ENCODE measurements around the gene KANSL1.

KANSL1 gene

GRCh38 chr17:45992904-45993303, 200.3 kb downstream of the KANSL1 start:
- Histone ChIP-seq H3K27me3 (replicated peaks; ENCODE audit: control insufficient read depth, insufficient read depth, low read length, poor library complexity, severe bottlenecking) (no peaks in the 10 kb centered on the region), H3K9me3 (ENCODE audit: control insufficient read depth, low read length) (no peaks in the 10 kb centered on the region), H3K4me1 (ENCODE audit: control insufficient read depth, insufficient read depth, low read length, poor library complexity, severe bottlenecking) (no peaks in the 10 kb centered on the region), H3K27ac (ENCODE audit: insufficient read depth, low read length, poor library complexity, severe bottlenecking) (no peak overlapping the region), H3K36me3 (ENCODE audit: control insufficient read depth, insufficient read depth, low read length) (no peaks in the 10 kb centered on the region), H3K4me3 (ENCODE audit: insufficient read depth, low read depth, low read length, poor library complexity, severe bottlenecking) (no peak overlapping the region)
- no peak for DNase-seq

- H3K4me3 ChIP-seq (ENCODE audit: insufficient read depth, low read depth, low read length, poor library complexity, severe bottlenecking) = no peak overlapping the region
- no peak for DNase-seq
- H3K4me1 ChIP-seq (ENCODE audit: control insufficient read depth, insufficient read depth, low read length, poor library complexity, severe bottlenecking) = no peaks in the 10 kb centered on the region
- H3K9me3 ChIP-seq (ENCODE audit: control insufficient read depth, low read length) = no peaks in the 10 kb centered on the region
- H3K36me3 ChIP-seq (ENCODE audit: control insufficient read depth, insufficient read depth, low read length) = no peaks in the 10 kb centered on the region
- H3K27ac ChIP-seq (ENCODE audit: insufficient read depth, low read length, poor library complexity, severe bottlenecking) = no peak overlapping the region
- H3K27me3 ChIP-seq (replicated peaks; ENCODE audit: control insufficient read depth, insufficient read depth, low read length, poor library complexity, severe bottlenecking) = no peaks in the 10 kb centered on the region
Measured at GRCh38 chr17:45992175-45992574, 201.1 kb downstream of the KANSL1 start.

- H3K4me3 ChIP-seq (ENCODE audit: insufficient read depth, low read depth, low read length, poor library complexity, severe bottlenecking) = no peak overlapping the region
- H3K4me1 ChIP-seq (ENCODE audit: control insufficient read depth, insufficient read depth, low read length, poor library complexity, severe bottlenecking) = no peaks in the 10 kb centered on the region
- no peaks in the 10 kb centered on the region for H3K27me3 ChIP-seq (replicated peaks; ENCODE audit: control insufficient read depth, insufficient read depth, low read length, poor library complexity, severe bottlenecking)
- H3K9me3 ChIP-seq (ENCODE audit: control insufficient read depth, low read length) = no peaks in the 10 kb centered on the region
- no peaks in the 10 kb centered on the region for H3K36me3 ChIP-seq (ENCODE audit: control insufficient read depth, insufficient read depth, low read length)
- DNase-seq = no peak
- H3K27ac ChIP-seq (ENCODE audit: insufficient read depth, low read length, poor library complexity, severe bottlenecking) = no peak overlapping the region
Measured at GRCh38 chr17:45991341-45991740, 201.9 kb downstream of the KANSL1 start.

- no peak for DNase-seq
Measured at GRCh38 chr17:45990886-45991285, 202.3 kb downstream of the KANSL1 start.

GRCh38 chr17:45989759-45990158, 203.5 kb downstream of the KANSL1 start:
- no peak overlapping the region for H3K27ac ChIP-seq (ENCODE audit: insufficient read depth, low read length, poor library complexity, severe bottlenecking)
- no peaks in the 10 kb centered on the region for H3K27me3 ChIP-seq (replicated peaks; ENCODE audit: control insufficient read depth, insufficient read depth, low read length, poor library complexity, severe bottlenecking)
- no peaks in the 10 kb centered on the region for H3K4me1 ChIP-seq (ENCODE audit: control insufficient read depth, insufficient read depth, low read length, poor library complexity, severe bottlenecking)
- no peaks in the 10 kb centered on the region for H3K9me3 ChIP-seq (ENCODE audit: control insufficient read depth, low read length)
- DNase-seq = no peak
- no peak overlapping the region for H3K4me3 ChIP-seq (ENCODE audit: insufficient read depth, low read depth, low read length, poor library complexity, severe bottlenecking)
- H3K36me3 ChIP-seq (ENCODE audit: control insufficient read depth, insufficient read depth, low read length) = no peaks in the 10 kb centered on the region

More at GRCh38 chr17:45990886-45991285, 202.3 kb downstream of the KANSL1 start:
- H3K27me3 ChIP-seq (replicated peaks; ENCODE audit: control insufficient read depth, insufficient read depth, low read length, poor library complexity, severe bottlenecking) = no peaks in the 10 kb centered on the region
- H3K4me1 ChIP-seq (ENCODE audit: control insufficient read depth, insufficient read depth, low read length, poor library complexity, severe bottlenecking) = no peaks in the 10 kb centered on the region
- no peaks in the 10 kb centered on the region for H3K9me3 ChIP-seq (ENCODE audit: control insufficient read depth, low read length)
- no peaks in the 10 kb centered on the region for H3K36me3 ChIP-seq (ENCODE audit: control insufficient read depth, insufficient read depth, low read length)
- H3K4me3 ChIP-seq (ENCODE audit: insufficient read depth, low read depth, low read length, poor library complexity, severe bottlenecking) = no peak overlapping the region
- H3K27ac ChIP-seq (ENCODE audit: insufficient read depth, low read length, poor library complexity, severe bottlenecking) = no peak overlapping the region

- no peak overlapping the region for H3K27ac ChIP-seq (ENCODE audit: insufficient read depth, low read length, poor library complexity, severe bottlenecking)
- no peaks in the 10 kb centered on the region for H3K4me1 ChIP-seq (ENCODE audit: control insufficient read depth, insufficient read depth, low read length, poor library complexity, severe bottlenecking)
- H3K9me3 ChIP-seq (ENCODE audit: control insufficient read depth, low read length) = no peaks in the 10 kb centered on the region
- H3K36me3 ChIP-seq (ENCODE audit: control insufficient read depth, insufficient read depth, low read length) = no peaks in the 10 kb centered on the region
- no peak for DNase-seq
- no peak overlapping the region for H3K4me3 ChIP-seq (ENCODE audit: insufficient read depth, low read depth, low read length, poor library complexity, severe bottlenecking)
- H3K27me3 ChIP-seq (replicated peaks; ENCODE audit: control insufficient read depth, insufficient read depth, low read length, poor library complexity, severe bottlenecking) = no peaks in the 10 kb centered on the region
Measured at GRCh38 chr17:45987706-45988105, 205.5 kb downstream of the KANSL1 start.

GRCh38 chr17:45986056-45986455, 207.2 kb downstream of the KANSL1 start:
- Histone ChIP-seq H3K27me3 (replicated peaks; ENCODE audit: control insufficient read depth, insufficient read depth, low read length, poor library complexity, severe bottlenecking) (no peaks in the 10 kb centered on the region), H3K27ac (ENCODE audit: insufficient read depth, low read length, poor library complexity, severe bottlenecking) (no peak overlapping the region), H3K36me3 (ENCODE audit: control insufficient read depth, insufficient read depth, low read length) (no peaks in the 10 kb centered on the region), H3K4me1 (ENCODE audit: control insufficient read depth, insufficient read depth, low read length, poor library complexity, severe bottlenecking) (no peaks in the 10 kb centered on the region), H3K4me3 (ENCODE audit: insufficient read depth, low read depth, low read length, poor library complexity, severe bottlenecking) (no peak overlapping the region), H3K9me3 (ENCODE audit: control insufficient read depth, low read length) (no peaks in the 10 kb centered on the region)
- no peak for DNase-seq

GRCh38 chr17:45985447-45985846, 207.8 kb downstream of the KANSL1 start:
- no peak for DNase-seq
- no peaks in the 10 kb centered on the region for H3K27me3 ChIP-seq (replicated peaks; ENCODE audit: control insufficient read depth, insufficient read depth, low read length, poor library complexity, severe bottlenecking)
- H3K36me3 ChIP-seq (ENCODE audit: control insufficient read depth, insufficient read depth, low read length) = no peaks in the 10 kb centered on the region
- no peak overlapping the region for H3K27ac ChIP-seq (ENCODE audit: insufficient read depth, low read length, poor library complexity, severe bottlenecking)
- H3K4me1 ChIP-seq (ENCODE audit: control insufficient read depth, insufficient read depth, low read length, poor library complexity, severe bottlenecking) = no peaks in the 10 kb centered on the region
- no peak overlapping the region for H3K4me3 ChIP-seq (ENCODE audit: insufficient read depth, low read depth, low read length, poor library complexity, severe bottlenecking)
- H3K9me3 ChIP-seq (ENCODE audit: control insufficient read depth, low read length) = no peaks in the 10 kb centered on the region

- no peaks in the 10 kb centered on the region for H3K4me1 ChIP-seq (ENCODE audit: control insufficient read depth, insufficient read depth, low read length, poor library complexity, severe bottlenecking)
- H3K27ac ChIP-seq (ENCODE audit: insufficient read depth, low read length, poor library complexity, severe bottlenecking) = no peak overlapping the region
- no peak for DNase-seq
- H3K4me3 ChIP-seq (ENCODE audit: insufficient read depth, low read depth, low read length, poor library complexity, severe bottlenecking) = no peak overlapping the region
- H3K9me3 ChIP-seq (ENCODE audit: control insufficient read depth, low read length) = no peaks in the 10 kb centered on the region
- no peaks in the 10 kb centered on the region for H3K36me3 ChIP-seq (ENCODE audit: control insufficient read depth, insufficient read depth, low read length)
- H3K27me3 ChIP-seq (replicated peaks; ENCODE audit: control insufficient read depth, insufficient read depth, low read length, poor library complexity, severe bottlenecking) = no peaks in the 10 kb centered on the region
Measured at GRCh38 chr17:45984368-45984767, 208.9 kb downstream of the KANSL1 start.

GRCh38 chr17:45983614-45984310, 209.5 kb downstream of the KANSL1 start:
- Histone ChIP-seq H3K27me3 (replicated peaks; ENCODE audit: control insufficient read depth, insufficient read depth, low read length, poor library complexity, severe bottlenecking) (no peaks in the 10 kb centered on the region), H3K36me3 (ENCODE audit: control insufficient read depth, insufficient read depth, low read length) (no peaks in the 10 kb centered on the region), H3K4me3 (ENCODE audit: insufficient read depth, low read depth, low read length, poor library complexity, severe bottlenecking) (no peak overlapping the region), H3K27ac (ENCODE audit: insufficient read depth, low read length, poor library complexity, severe bottlenecking) (no peak overlapping the region), H3K4me1 (ENCODE audit: control insufficient read depth, insufficient read depth, low read length, poor library complexity, severe bottlenecking) (no peaks in the 10 kb centered on the region), H3K9me3 (ENCODE audit: control insufficient read depth, low read length) (no peaks in the 10 kb centered on the region)
- no peak for DNase-seq

Data from effector memory CD4-positive, alpha-beta T cell (primary cell).